GM12892 (cell line): ENCODE measurements around the gene TAS2R43.

Experiments used
- POLR2A ChIP-seq: IDR thresholded peaks from 2 replicates; pipeline ENCODE4 v1.6.1; 2011; ENCODE audit warnings: low read depth, low read length, control low read depth
- POLR2AphosphoS5 ChIP-seq: IDR thresholded peaks from 2 replicates; pipeline ENCODE4 v1.6.1; 2011; ENCODE audit warnings: low read depth, low read length, control low read depth
- TAF1 ChIP-seq: IDR thresholded peaks from 2 replicates; pipeline ENCODE4 v1.6.1; 2011; ENCODE audit warnings: low read depth, mild to moderate bottlenecking, control low read depth, low read length, borderline replicate concordance

- no peak for TF ChIP-seq POLR2AphosphoS5
- no peak for TF ChIP-seq POLR2A
- no peak for TF ChIP-seq TAF1
Observed at GRCh38 chr12:11107719-11108118, 15.6 kb upstream of the TAS2R43 start.
